Measurements from ENCODE around the gene MYOZ3. TPM values are rescaled to one million over a fixed set of nuclear protein-coding genes. Genes with fewer than 3 reads are reported as not detected.

Gene MYOZ3
- total and polyA plus RNA-seq, 2 donors = 0.25 to 0.47 TPM

- Histone ChIP-seq H3K36me3 (ENCODE audit: control insufficient read depth in 2 of 2, insufficient read depth in 2 of 2, low read length in 1 of 2) (no peaks in the 10 kb centered on the region), H3K27me3 (ENCODE audit: control insufficient read depth in 2 of 2, insufficient read depth in 1 of 2, low read length in 1 of 2) (peaks cover 0 to 3% of the 10 kb centered on the region in 2 donors), H3K27ac (ENCODE audit: low read depth in 1 of 2, low read length in 1 of 2) (no peak overlapping the region), H3K4me3 (ENCODE audit: low read length in 2 of 2) (no peak overlapping the region), H3K9me3 (ENCODE audit: control insufficient read depth in 2 of 2, insufficient read depth in 1 of 2, low read length in 1 of 2) (no peaks in the 10 kb centered on the region), H3K4me1 (ENCODE audit: control insufficient read depth in 2 of 2, insufficient read depth in 2 of 2, low read length in 2 of 2) (no peaks in the 10 kb centered on the region)
- DNase-seq (ENCODE audit: low read depth in 6 of 9, low spot score in 9 of 9) = no peak
- 95% methylated on average over 25 of the region's 25 CpGs for WGBS
Observed at GRCh38 chr5:150647275-150648251, 13.5 kb upstream of the MYOZ3 start.

- WGBS = 95% methylated on average over 16 of the region's 16 CpGs
- Histone ChIP-seq H3K27ac (ENCODE audit: low read depth in 1 of 2, low read length in 1 of 2) (no peak overlapping the region), H3K4me3 (ENCODE audit: low read length in 2 of 2) (no peak overlapping the region), H3K27me3 (ENCODE audit: control insufficient read depth in 2 of 2, insufficient read depth in 1 of 2, low read length in 1 of 2) (peaks cover 0 to 3% of the 10 kb centered on the region in 2 donors), H3K36me3 (ENCODE audit: control insufficient read depth in 2 of 2, insufficient read depth in 2 of 2, low read length in 1 of 2) (no peaks in the 10 kb centered on the region), H3K4me1 (ENCODE audit: control insufficient read depth in 2 of 2, insufficient read depth in 2 of 2, low read length in 2 of 2) (no peaks in the 10 kb centered on the region), H3K9me3 (ENCODE audit: control insufficient read depth in 2 of 2, insufficient read depth in 1 of 2, low read length in 1 of 2) (no peaks in the 10 kb centered on the region)
- no peak for DNase-seq (ENCODE audit: low read depth in 6 of 9, low spot score in 9 of 9)
Observed at GRCh38 chr5:150648294-150649107, 12.6 kb upstream of the MYOZ3 start.

GRCh38 chr5:150649108-150650020 lies 11.7 kb upstream of the MYOZ3 start:
- H3K36me3 ChIP-seq (ENCODE audit: control insufficient read depth in 2 of 2, insufficient read depth in 2 of 2, low read length in 1 of 2) = no peaks in the 10 kb centered on the region
- DNase-seq (ENCODE audit: low read depth in 6 of 9, low spot score in 9 of 9) = no peak

GRCh38 chr5:150650021-150651006 lies 10.7 kb upstream of the MYOZ3 start:
- H3K36me3 ChIP-seq (ENCODE audit: control insufficient read depth in 2 of 2, insufficient read depth in 2 of 2, low read length in 1 of 2) = no peaks in the 10 kb centered on the region
- 96% methylated on average over 38 of the region's 38 CpGs for WGBS

More at GRCh38 chr5:150649108-150650020, 11.7 kb upstream of the MYOZ3 start:
- Histone ChIP-seq H3K27me3 (ENCODE audit: control insufficient read depth in 2 of 2, insufficient read depth in 1 of 2, low read length in 1 of 2) (peaks cover 0 to 3% of the 10 kb centered on the region in 2 donors), H3K4me1 (ENCODE audit: control insufficient read depth in 2 of 2, insufficient read depth in 2 of 2, low read length in 2 of 2) (no peaks in the 10 kb centered on the region), H3K27ac (ENCODE audit: low read depth in 1 of 2, low read length in 1 of 2) (no peak overlapping the region), H3K4me3 (ENCODE audit: low read length in 2 of 2) (no peak overlapping the region), H3K9me3 (ENCODE audit: control insufficient read depth in 2 of 2, insufficient read depth in 1 of 2, low read length in 1 of 2) (no peaks in the 10 kb centered on the region)
- 97% methylated on average over 46 of the region's 46 CpGs for whole genome bisulfite sequencing

GRCh38 chr5:150651382-150651781 lies 9.7 kb upstream of the MYOZ3 start:
- 94% methylated on average over 1 of the region's 1 CpG for WGBS
- Histone ChIP-seq H3K9me3 (ENCODE audit: control insufficient read depth in 2 of 2, insufficient read depth in 1 of 2, low read length in 1 of 2) (no peaks in the 10 kb centered on the region), H3K27ac (ENCODE audit: low read depth in 1 of 2, low read length in 1 of 2) (no peak overlapping the region), H3K4me3 (ENCODE audit: low read length in 2 of 2) (no peak overlapping the region), H3K27me3 (ENCODE audit: control insufficient read depth in 2 of 2, insufficient read depth in 1 of 2, low read length in 1 of 2) (no peaks in the 10 kb centered on the region), H3K4me1 (ENCODE audit: control insufficient read depth in 2 of 2, insufficient read depth in 2 of 2, low read length in 2 of 2) (peaks cover 0 to 5% of the 10 kb centered on the region in 2 donors), H3K36me3 (ENCODE audit: control insufficient read depth in 2 of 2, insufficient read depth in 2 of 2, low read length in 1 of 2) (no peaks in the 10 kb centered on the region)
- DNase-seq (ENCODE audit: low read depth in 6 of 9, low spot score in 9 of 9) = no peak

More at GRCh38 chr5:150650021-150651006, 10.7 kb upstream of the MYOZ3 start:
- no peaks in the 10 kb centered on the region for H3K4me1 ChIP-seq (ENCODE audit: control insufficient read depth in 2 of 2, insufficient read depth in 2 of 2, low read length in 2 of 2)
- H3K27me3 ChIP-seq (ENCODE audit: control insufficient read depth in 2 of 2, insufficient read depth in 1 of 2, low read length in 1 of 2) = no peaks in the 10 kb centered on the region
- H3K27ac ChIP-seq (ENCODE audit: low read depth in 1 of 2, low read length in 1 of 2) = no peak overlapping the region
- DNase-seq (ENCODE audit: low read depth in 6 of 9, low spot score in 9 of 9) = no peak
- H3K9me3 ChIP-seq (ENCODE audit: control insufficient read depth in 2 of 2, insufficient read depth in 1 of 2, low read length in 1 of 2) = no peaks in the 10 kb centered on the region
- H3K4me3 ChIP-seq (ENCODE audit: low read length in 2 of 2) = no peak overlapping the region

- 90% methylated on average over 13 of the region's 13 CpGs for whole genome bisulfite sequencing
Observed at GRCh38 chr5:150651924-150652671, 9.0 kb upstream of the MYOZ3 start.

GRCh38 chr5:150653145-150653761 lies 7.8 kb upstream of the MYOZ3 start:
- H3K4me3 ChIP-seq (ENCODE audit: low read length in 2 of 2) = no peak overlapping the region
- H3K4me1 ChIP-seq (ENCODE audit: control insufficient read depth in 2 of 2, insufficient read depth in 2 of 2, low read length in 2 of 2) = peaks cover 0 to 11% of the 10 kb centered on the region in 2 donors
- WGBS = 94% methylated on average over 5 of the region's 5 CpGs
- peaks cover 0 to 2% of the 10 kb centered on the region in 2 donors for H3K27me3 ChIP-seq (ENCODE audit: control insufficient read depth in 2 of 2, insufficient read depth in 1 of 2, low read length in 1 of 2)
- H3K9me3 ChIP-seq (ENCODE audit: control insufficient read depth in 2 of 2, insufficient read depth in 1 of 2, low read length in 1 of 2) = no peaks in the 10 kb centered on the region
- H3K36me3 ChIP-seq (ENCODE audit: control insufficient read depth in 2 of 2, insufficient read depth in 2 of 2, low read length in 1 of 2) = no peaks in the 10 kb centered on the region
- no peak overlapping the region for H3K27ac ChIP-seq (ENCODE audit: low read depth in 1 of 2, low read length in 1 of 2)
- DNase-seq (ENCODE audit: low read depth in 6 of 9, low spot score in 9 of 9) = no peak

More at GRCh38 chr5:150651924-150652671, 9.0 kb upstream of the MYOZ3 start:
- Histone ChIP-seq H3K9me3 (ENCODE audit: control insufficient read depth in 2 of 2, insufficient read depth in 1 of 2, low read length in 1 of 2) (no peaks in the 10 kb centered on the region), H3K27me3 (ENCODE audit: control insufficient read depth in 2 of 2, insufficient read depth in 1 of 2, low read length in 1 of 2) (peaks cover 0 to 2% of the 10 kb centered on the region in 2 donors), H3K4me1 (ENCODE audit: control insufficient read depth in 2 of 2, insufficient read depth in 2 of 2, low read length in 2 of 2) (peaks cover 0 to 8% of the 10 kb centered on the region in 2 donors), H3K36me3 (ENCODE audit: control insufficient read depth in 2 of 2, insufficient read depth in 2 of 2, low read length in 1 of 2) (no peaks in the 10 kb centered on the region), H3K27ac (ENCODE audit: low read depth in 1 of 2, low read length in 1 of 2) (no peak overlapping the region), H3K4me3 (ENCODE audit: low read length in 2 of 2) (no peak overlapping the region)
- no peak for DNase-seq (ENCODE audit: low read depth in 6 of 9, low spot score in 9 of 9)

All from thymus (tissue), 11 donors.